B cell (primary cell): ENCODE measurements around the gene MESD.

Experiments used
- EZH2 ChIP-seq: IDR thresholded peaks from 2 replicates; pipeline ENCODE4 v1.6.1; 2012; ENCODE audit warnings: borderline replicate concordance, low read depth, mild to moderate bottlenecking, moderate library complexity, low read length; ENCODE audit not compliant: insufficient read depth, poor library complexity, severe bottlenecking
- TF ChIP-seq, protein P1 (sequence below): fragments of 200-600 bp; IDR thresholded peaks from one replicate; pipeline ENCODE4 v1.8.0; 2022; ENCODE audit warnings: antibody characterized with exemption, mild to moderate bottlenecking

- TF ChIP-seq, protein P1, sequence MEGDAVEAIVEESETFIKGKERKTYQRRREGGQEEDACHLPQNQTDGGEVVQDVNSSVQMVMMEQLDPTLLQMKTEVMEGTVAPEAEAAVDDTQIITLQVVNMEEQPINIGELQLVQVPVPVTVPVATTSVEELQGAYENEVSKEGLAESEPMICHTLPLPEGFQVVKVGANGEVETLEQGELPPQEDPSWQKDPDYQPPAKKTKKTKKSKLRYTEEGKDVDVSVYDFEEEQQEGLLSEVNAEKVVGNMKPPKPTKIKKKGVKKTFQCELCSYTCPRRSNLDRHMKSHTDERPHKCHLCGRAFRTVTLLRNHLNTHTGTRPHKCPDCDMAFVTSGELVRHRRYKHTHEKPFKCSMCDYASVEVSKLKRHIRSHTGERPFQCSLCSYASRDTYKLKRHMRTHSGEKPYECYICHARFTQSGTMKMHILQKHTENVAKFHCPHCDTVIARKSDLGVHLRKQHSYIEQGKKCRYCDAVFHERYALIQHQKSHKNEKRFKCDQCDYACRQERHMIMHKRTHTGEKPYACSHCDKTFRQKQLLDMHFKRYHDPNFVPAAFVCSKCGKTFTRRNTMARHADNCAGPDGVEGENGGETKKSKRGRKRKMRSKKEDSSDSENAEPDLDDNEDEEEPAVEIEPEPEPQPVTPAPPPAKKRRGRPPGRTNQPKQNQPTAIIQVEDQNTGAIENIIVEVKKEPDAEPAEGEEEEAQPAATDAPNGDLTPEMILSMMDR: no peak
- no peak for TF ChIP-seq EZH2
Observed at GRCh38 chr15:80898040-80898439, 91.6 kb downstream of the MESD start.
